Body of pancreas (tissue), 4 donors: Measurements from ENCODE around the gene TSHZ2.

Experiments used
- POLR2A ChIP-seq, 3 donors: fragments of 450-650 bp; IDR thresholded peaks; one replicate each; pipeline ENCODE4 v1.6.1; 2016; ENCODE audit warnings: antibody characterized with exemption in 3 of 3, mild to moderate bottlenecking in 2 of 3
- TF ChIP-seq, protein P1 (sequence below), 7 experiments: fragments of 450-650 bp in 4 of 7; fragments of 200-600 bp in 3 of 7; sonication (generic) in 3 of 7; IDR thresholded peaks; one replicate each; pipeline ENCODE4 v1.5.1; 2016 to 2019; ENCODE audit warnings: antibody characterized with exemption in 7 of 7

DNA sequence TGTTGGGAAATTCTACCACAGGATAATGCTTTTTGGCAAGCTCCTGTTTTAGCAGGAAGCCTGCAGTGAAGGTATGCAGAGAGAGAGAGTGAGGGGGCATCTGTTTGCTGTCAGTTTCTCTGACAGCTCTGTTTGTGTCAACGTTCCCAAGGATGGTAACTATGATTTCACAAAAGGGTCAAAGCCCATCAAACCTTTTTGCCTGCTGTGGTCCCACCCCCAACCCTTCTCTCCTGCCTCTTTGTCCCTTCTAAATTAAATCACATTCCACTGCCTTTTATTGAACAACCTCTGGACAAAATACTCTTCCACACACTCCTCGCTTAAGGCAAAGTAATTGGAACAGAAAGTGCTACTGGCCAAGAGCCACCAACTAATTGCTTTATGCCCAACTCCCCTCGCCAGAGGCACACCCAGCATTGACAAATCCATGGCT, 128.3 kb downstream of the TSHZ2 start:
- TF ChIP-seq, protein P1, sequence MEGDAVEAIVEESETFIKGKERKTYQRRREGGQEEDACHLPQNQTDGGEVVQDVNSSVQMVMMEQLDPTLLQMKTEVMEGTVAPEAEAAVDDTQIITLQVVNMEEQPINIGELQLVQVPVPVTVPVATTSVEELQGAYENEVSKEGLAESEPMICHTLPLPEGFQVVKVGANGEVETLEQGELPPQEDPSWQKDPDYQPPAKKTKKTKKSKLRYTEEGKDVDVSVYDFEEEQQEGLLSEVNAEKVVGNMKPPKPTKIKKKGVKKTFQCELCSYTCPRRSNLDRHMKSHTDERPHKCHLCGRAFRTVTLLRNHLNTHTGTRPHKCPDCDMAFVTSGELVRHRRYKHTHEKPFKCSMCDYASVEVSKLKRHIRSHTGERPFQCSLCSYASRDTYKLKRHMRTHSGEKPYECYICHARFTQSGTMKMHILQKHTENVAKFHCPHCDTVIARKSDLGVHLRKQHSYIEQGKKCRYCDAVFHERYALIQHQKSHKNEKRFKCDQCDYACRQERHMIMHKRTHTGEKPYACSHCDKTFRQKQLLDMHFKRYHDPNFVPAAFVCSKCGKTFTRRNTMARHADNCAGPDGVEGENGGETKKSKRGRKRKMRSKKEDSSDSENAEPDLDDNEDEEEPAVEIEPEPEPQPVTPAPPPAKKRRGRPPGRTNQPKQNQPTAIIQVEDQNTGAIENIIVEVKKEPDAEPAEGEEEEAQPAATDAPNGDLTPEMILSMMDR (IDR thresholded peaks at IDR 0.05): no peak
- no peak for TF ChIP-seq POLR2A (IDR thresholded peaks at IDR 0.05)
